ENCODE data around the gene FAM120C.

FAM120C gene

GRCh38 chrX:54178100-54178940 lies 4.7 kb downstream of the FAM120C start:
- TF ChIP-seq CTCF (IDR thresholded peaks at IDR 0.05) (no peak), ZFX (IDR thresholded peaks at IDR 0.05; ENCODE audit: borderline replicate concordance) (no peak)
- no peak overlapping the region for H3K27ac ChIP-seq

DNA sequence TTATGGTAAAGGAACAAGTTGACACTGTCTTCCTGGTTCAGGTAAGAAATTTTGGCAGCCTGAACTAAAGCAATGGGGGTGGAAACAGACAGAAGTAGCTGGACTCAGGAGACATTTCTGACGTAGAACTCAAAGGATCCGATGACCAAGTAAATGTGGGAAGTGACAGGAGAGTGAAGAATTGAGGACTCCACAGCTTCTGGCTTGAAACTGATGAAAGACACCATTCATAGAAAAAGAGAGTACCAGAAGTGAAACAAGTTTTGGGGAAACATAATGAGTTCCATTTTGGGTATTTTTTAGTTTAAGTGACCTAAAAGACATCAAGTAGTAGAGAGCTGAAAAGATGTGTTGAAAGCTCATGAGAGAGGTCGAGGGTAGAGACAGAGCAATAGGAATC lies 5.7 kb downstream of the FAM120C start:
- no peak overlapping the region for H3K27ac ChIP-seq

GRCh38 chrX:54173791-54174190 lies 9.3 kb downstream of the FAM120C start:
- H3K27ac ChIP-seq: no peak overlapping the region
- TF ChIP-seq CTCF (IDR thresholded peaks at IDR 0.05): no peak
- TF ChIP-seq ZFX (IDR thresholded peaks at IDR 0.05; ENCODE audit: borderline replicate concordance): no peak

More for the DNA sequence above, 5.7 kb downstream of the FAM120C start:
- TF ChIP-seq ZFX (IDR thresholded peaks at IDR 0.05; ENCODE audit: borderline replicate concordance): no peak
- no peak for TF ChIP-seq CTCF (IDR thresholded peaks at IDR 0.05)

DNA sequence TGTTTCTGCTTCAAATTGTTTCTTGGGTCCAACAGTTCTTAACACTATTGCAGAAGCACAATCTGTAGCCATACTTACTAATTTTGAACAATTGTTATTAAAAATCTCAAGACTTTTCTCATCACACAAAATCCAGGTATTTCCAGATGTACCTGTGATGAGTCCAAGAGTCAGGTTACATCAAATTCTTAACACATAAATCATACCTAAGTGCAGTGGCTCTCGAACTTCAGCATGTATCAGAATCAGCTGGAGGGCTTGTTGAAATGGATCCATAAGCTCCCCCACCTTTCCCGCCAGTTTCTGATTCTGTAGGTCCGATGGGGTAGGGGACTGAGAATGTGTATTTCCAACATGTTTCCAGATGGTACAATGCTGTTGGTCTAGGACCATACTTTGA lies 10.6 kb downstream of the FAM120C start:
- H3K27ac ChIP-seq: no peak overlapping the region
- no peak for TF ChIP-seq CTCF (IDR thresholded peaks at IDR 0.05)
- no peak for TF ChIP-seq ZFX (IDR thresholded peaks at IDR 0.05; ENCODE audit: borderline replicate concordance)

GRCh38 chrX:54171527-54172250 lies 11.4 kb downstream of the FAM120C start:
- no peak for TF ChIP-seq CTCF (IDR thresholded peaks at IDR 0.05)
- no peak for TF ChIP-seq ZFX (IDR thresholded peaks at IDR 0.05; ENCODE audit: borderline replicate concordance)
- H3K27ac ChIP-seq: no peak overlapping the region

GRCh38 chrX:54171091-54171490 lies 12.0 kb downstream of the FAM120C start:
- TF ChIP-seq CTCF (IDR thresholded peaks at IDR 0.05): no peak
- TF ChIP-seq ZFX (IDR thresholded peaks at IDR 0.05; ENCODE audit: borderline replicate concordance): no peak
- H3K27ac ChIP-seq: no peak overlapping the region

DNA sequence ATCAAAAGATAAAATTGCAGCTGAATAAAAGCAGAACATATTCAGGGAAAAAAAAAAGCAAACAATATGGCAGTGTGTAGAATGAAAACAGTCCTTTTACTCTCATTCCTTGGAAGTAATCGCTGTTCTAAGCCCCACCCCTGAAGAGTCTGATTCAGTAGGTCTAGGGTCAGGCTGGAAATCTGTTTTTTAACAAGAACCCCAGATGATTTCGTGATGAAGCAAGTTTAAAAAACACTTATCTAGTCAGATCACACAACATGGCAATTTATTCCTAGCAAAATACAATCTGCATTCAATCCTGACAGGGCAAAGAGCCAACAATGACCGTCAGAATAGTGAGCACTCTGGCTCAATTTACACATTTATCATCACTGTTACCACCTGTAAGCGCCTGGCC lies 16.1 kb downstream of the FAM120C start:
- no peak overlapping the region for H3K27ac ChIP-seq
- no peak for TF ChIP-seq ZFX (IDR thresholded peaks at IDR 0.05; ENCODE audit: borderline replicate concordance)
- TF ChIP-seq CTCF (IDR thresholded peaks at IDR 0.05): no peak

Data from 22Rv1 (cell line).